ENCODE results near the gene SDK1.

Gene SDK1

GRCh38 chr7:4079956-4080355, 778.9 kb downstream of the SDK1 start:
- no peak for TF ChIP-seq CTCF (conservative IDR thresholded peaks at IDR 0.05; ENCODE audit: low read depth, low read length)
- no peak overlapping the region for H3K4me3 ChIP-seq (ENCODE audit: low read depth, low read length)
- DNase-seq (ENCODE audit: low read depth) = no peak

DNA sequence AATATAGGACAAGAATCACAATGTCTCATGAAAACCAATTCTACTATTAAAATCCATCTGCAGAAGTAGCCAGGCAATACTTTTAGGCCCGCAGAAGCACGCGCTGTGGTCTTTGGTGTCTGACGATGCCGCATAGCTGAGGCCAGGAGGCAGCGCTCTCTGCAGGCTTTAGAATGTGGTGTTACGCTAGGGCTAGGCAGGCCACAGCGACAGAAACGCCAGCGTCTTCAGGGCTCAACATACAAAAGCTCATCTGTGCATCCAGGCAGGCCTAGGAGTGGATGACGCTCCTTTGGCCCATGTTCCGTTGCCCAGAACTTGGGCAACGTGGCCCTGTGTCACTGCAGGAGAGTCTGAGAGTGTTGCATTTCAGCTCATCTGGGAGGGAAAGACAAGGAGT, 779.9 kb downstream of the SDK1 start:
- H3K4me3 ChIP-seq (ENCODE audit: low read depth, low read length) = no peak overlapping the region
- no peak for DNase-seq (ENCODE audit: low read depth)
- TF ChIP-seq CTCF (conservative IDR thresholded peaks at IDR 0.05; ENCODE audit: low read depth, low read length) = no peak

DNA sequence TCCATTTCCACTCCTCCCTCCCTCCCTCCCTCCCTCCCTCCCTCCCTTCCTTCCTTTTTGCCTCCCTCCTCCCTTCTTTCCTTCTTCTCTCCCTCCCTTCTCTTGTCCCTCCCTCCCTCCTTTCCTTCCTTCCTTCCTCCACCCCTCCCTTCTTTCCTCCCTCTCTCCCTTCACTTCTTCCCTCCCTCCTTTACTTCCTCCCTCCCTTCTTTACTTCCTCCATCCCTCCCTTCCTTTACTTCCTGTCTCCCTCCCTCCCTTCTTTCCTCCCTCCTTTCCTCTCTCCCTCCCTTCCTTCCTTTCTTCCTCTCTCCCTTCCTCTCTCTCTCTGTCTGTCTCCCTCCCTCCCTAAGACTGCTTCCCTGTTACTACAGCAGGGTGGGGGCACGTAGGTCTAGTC, 782.5 kb downstream of the SDK1 start:
- H3K4me3 ChIP-seq (ENCODE audit: low read depth, low read length) = no peak overlapping the region
- no peak for DNase-seq (ENCODE audit: low read depth)
- no peak for TF ChIP-seq CTCF (conservative IDR thresholded peaks at IDR 0.05; ENCODE audit: low read depth, low read length)

GRCh38 chr7:4084271-4084670, 783.2 kb downstream of the SDK1 start:
- TF ChIP-seq CTCF (conservative IDR thresholded peaks at IDR 0.05; ENCODE audit: low read depth, low read length) = no peak
- DNase-seq (ENCODE audit: low read depth) = no peak

GRCh38 chr7:4085937-4086691, 785.1 kb downstream of the SDK1 start:
- no peak for DNase-seq (ENCODE audit: low read depth)
- H3K4me3 ChIP-seq (ENCODE audit: low read depth, low read length) = no peak overlapping the region

More at GRCh38 chr7:4084271-4084670, 783.2 kb downstream of the SDK1 start:
- no peak overlapping the region for H3K4me3 ChIP-seq (ENCODE audit: low read depth, low read length)

GRCh38 chr7:4086723-4087122, 785.7 kb downstream of the SDK1 start:
- no peak overlapping the region for H3K4me3 ChIP-seq (ENCODE audit: low read depth, low read length)
- no peak for TF ChIP-seq CTCF (conservative IDR thresholded peaks at IDR 0.05; ENCODE audit: low read depth, low read length)

More at GRCh38 chr7:4085937-4086691, 785.1 kb downstream of the SDK1 start:
- TF ChIP-seq CTCF (conservative IDR thresholded peaks at IDR 0.05; ENCODE audit: low read depth, low read length) = no peak

DNA sequence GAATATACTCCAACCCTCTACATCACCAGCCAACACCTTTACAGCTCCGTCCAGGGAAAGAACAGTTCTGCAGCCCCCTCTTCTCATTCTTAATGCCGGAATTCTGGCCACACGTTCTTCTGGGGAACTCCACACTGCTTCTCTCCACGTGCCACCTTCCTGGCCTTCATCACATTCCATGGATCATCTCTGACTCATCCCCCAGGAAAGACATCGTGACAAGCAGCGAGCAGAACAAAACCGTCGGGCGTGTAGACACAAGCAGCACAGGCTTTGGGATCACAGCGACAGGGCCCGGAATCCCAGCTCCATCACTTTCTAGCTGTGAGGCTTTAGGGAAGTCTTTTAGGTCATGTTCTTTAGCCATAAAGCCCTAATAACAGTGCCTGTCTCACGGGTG, 790.7 kb downstream of the SDK1 start:
- TF ChIP-seq CTCF (conservative IDR thresholded peaks at IDR 0.05; ENCODE audit: low read depth, low read length) = no peak
- no peak for DNase-seq (ENCODE audit: low read depth)
- H3K4me3 ChIP-seq (ENCODE audit: low read depth, low read length) = no peak overlapping the region

More at GRCh38 chr7:4086723-4087122, 785.7 kb downstream of the SDK1 start:
- DNase-seq (ENCODE audit: low read depth) = no peak

Measured in choroid plexus epithelial cell (primary cell).